OCI-LY3 (cell line): Measurements from ENCODE around the gene PLXNB3.

Experiments
- H2AFZ ChIP-seq: fragments of 200-600, 300-600 bp; shearing (Covaris generic); 2 replicates; pipeline ENCODE4 v1.6.0; 2014; ENCODE audit warnings: antibody characterized with exemption, low read depth, low read length
- H3K27ac ChIP-seq: fragments of 200-600, 300-600 bp; sonication (generic); 2 replicates; pipeline ENCODE4 v1.5.1; 2014; ENCODE audit warnings: mild to moderate bottlenecking, low read length, moderate library complexity, mixed read lengths
- H3K27me3 ChIP-seq: fragments of 200-600, 300-600 bp; sonication (generic); 2 replicates; pipeline ENCODE4 v1.6.1; 2014; ENCODE audit warnings: low read depth, low read length, mixed read lengths
- H3K36me3 ChIP-seq: fragments of 200-600, 300-600 bp; sonication (generic); replicated peaks from 2 replicates; pipeline ENCODE3; 2014; ENCODE audit warnings: low read depth, low read length, mixed read lengths
- H3K4me1 ChIP-seq: fragments of 300-600, 200-600 bp; sonication (generic); 2 replicates; pipeline ENCODE4 v1.6.1; 2014; ENCODE audit warnings: low read length, mixed read lengths
- H3K4me2 ChIP-seq: fragments of 200-600, 300-600 bp; sonication (generic); 2 replicates; pipeline ENCODE4 v1.6.1; 2014; ENCODE audit warnings: low read length, mixed read lengths
- H3K4me3 ChIP-seq: fragments of 300-600, 200-600 bp; sonication (generic); 2 replicates; pipeline ENCODE4 v1.5.1; 2014; ENCODE audit warnings: antibody characterized with exemption, mild to moderate bottlenecking, low read length, moderate library complexity
- H3K79me2 ChIP-seq: fragments of 300-600, 200-600 bp; shearing (Covaris generic); 2 replicates; pipeline ENCODE4 v1.6.1; 2014; ENCODE audit warnings: mild to moderate bottlenecking, low read length, mixed read lengths
- H3K9ac ChIP-seq: fragments of 300-600, 200-600 bp; shearing (Covaris generic); 2 replicates; pipeline ENCODE4 v1.6.0; 2014; ENCODE audit warnings: mild to moderate bottlenecking, low read length, moderate library complexity
- H3K9me3 ChIP-seq: fragments of 200-600, 300-600 bp; shearing (Covaris generic); 2 replicates; pipeline ENCODE4 v1.6.1; 2014; ENCODE audit warnings: low read length, mixed read lengths; ENCODE audit not compliant: insufficient read depth
- H4K20me1 ChIP-seq: fragments of 200-600, 300-600 bp; sonication (generic); 2 replicates; pipeline ENCODE4 v1.6.1; 2016; ENCODE audit warnings: low read length, mixed read lengths; ENCODE audit not compliant: insufficient read depth
- CTCF ChIP-seq: fragments of 200-600, 300-600 bp; sonication (generic); IDR thresholded peaks from 2 replicates; pipeline ENCODE4 v1.5.1; 2014; ENCODE audit warnings: antibody characterized with exemption, low read length, low read depth
- EZH2phosphoT487 ChIP-seq: fragments of 200-600 bp; shearing (Covaris generic); IDR thresholded peaks from 2 replicates; pipeline ENCODE4 v1.6.1; 2018; ENCODE audit warnings: antibody characterized with exemption, mixed run types, low read depth

PLXNB3 gene

GRCh38 chrX:153770601-153771414, 6.8 kb downstream of the PLXNB3 start:
- Histone ChIP-seq H3K36me3 (no peaks in the 10 kb centered on the region), H3K9me3 (no peaks in the 10 kb centered on the region), H3K4me1 (peaks cover 8% of the 10 kb centered on the region; the same call in 1 of the 2 replicates), H4K20me1 (no peaks in the 10 kb centered on the region), H3K4me3 (no peak overlapping the region), H3K4me2 (no peak overlapping the region), H2AFZ (no peak overlapping the region), H3K27ac (no peak overlapping the region), H3K27me3 (no peaks in the 10 kb centered on the region), H3K9ac (no peak overlapping the region), H3K79me2 (no peaks in the 10 kb centered on the region)
- TF ChIP-seq EZH2phosphoT487 (no peak), CTCF (no peak)

GRCh38 chrX:153771415-153772315, 7.6 kb downstream of the PLXNB3 start:
- no peak for TF ChIP-seq EZH2phosphoT487
- Histone ChIP-seq H3K79me2 (no peaks in the 10 kb centered on the region), H3K27me3 (no peaks in the 10 kb centered on the region), H3K9me3 (no peaks in the 10 kb centered on the region), H4K20me1 (no peaks in the 10 kb centered on the region), H3K9ac (no peak overlapping the region), H3K27ac (no peak overlapping the region), H3K4me3 (no peak overlapping the region), H3K4me2 (no peak overlapping the region), H2AFZ (no peak overlapping the region), H3K4me1 (no peaks in the 10 kb centered on the region), H3K36me3 (no peaks in the 10 kb centered on the region)

- Histone ChIP-seq H3K4me3 (no peak overlapping the region), H3K79me2 (no peaks in the 10 kb centered on the region), H4K20me1 (no peaks in the 10 kb centered on the region), H2AFZ (no peak overlapping the region), H3K9me3 (no peaks in the 10 kb centered on the region), H3K27me3 (no peaks in the 10 kb centered on the region), H3K4me1 (no peaks in the 10 kb centered on the region), H3K36me3 (no peaks in the 10 kb centered on the region), H3K9ac (no peak overlapping the region), H3K27ac (no peak overlapping the region), H3K4me2 (no peak overlapping the region)
- TF ChIP-seq CTCF (no peak), EZH2phosphoT487 (no peak)
Observed at GRCh38 chrX:153772316-153773217, 8.5 kb downstream of the PLXNB3 start.

GRCh38 chrX:153773218-153773611, 9.2 kb downstream of the PLXNB3 start:
- Histone ChIP-seq H3K4me1 (no peaks in the 10 kb centered on the region), H3K4me3 (no peak overlapping the region), H3K9ac (no peak overlapping the region), H4K20me1 (no peaks in the 10 kb centered on the region), H3K79me2 (no peaks in the 10 kb centered on the region), H3K27ac (no peak overlapping the region), H3K9me3 (no peaks in the 10 kb centered on the region), H2AFZ (no peak overlapping the region), H3K36me3 (no peaks in the 10 kb centered on the region), H3K4me2 (no peak overlapping the region), H3K27me3 (no peaks in the 10 kb centered on the region)
- TF ChIP-seq EZH2phosphoT487 (no peak), CTCF (no peak)
